C4-2B (cell line): ENCODE measurements around the gene PPP1R36.

Experiments used
- ZFX ChIP-seq: fragments of 450-650 bp; IDR thresholded peaks from 2 replicates; pipeline ENCODE4 v1.6.1; 2017
- TF ChIP-seq, protein P1 (sequence below): fragments of 450-650 bp; conservative IDR thresholded peaks from 2 replicates; pipeline ENCODE4 v1.5.1; 2017; ENCODE audit warnings: mild to moderate bottlenecking

DNA sequence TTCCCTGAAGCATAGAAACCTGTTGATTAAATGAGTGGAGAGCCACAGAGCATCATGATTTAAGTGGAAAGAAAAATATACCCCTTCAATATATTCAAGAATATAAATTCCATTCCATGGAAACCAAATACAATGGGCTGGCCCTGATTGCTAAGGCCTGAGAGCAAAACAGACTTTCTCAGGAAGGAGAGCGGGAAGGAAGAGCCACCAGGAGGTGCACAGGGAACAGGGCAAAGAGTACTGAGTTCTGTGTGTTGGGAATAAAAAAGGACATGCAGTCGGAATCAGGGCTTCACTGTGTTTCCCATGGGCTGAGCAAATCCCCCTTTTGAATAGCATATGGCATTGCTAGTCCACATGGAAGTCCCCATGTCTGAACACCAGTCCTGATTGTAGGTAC, 84.8 kb downstream of the PPP1R36 start:
- TF ChIP-seq, protein P1, sequence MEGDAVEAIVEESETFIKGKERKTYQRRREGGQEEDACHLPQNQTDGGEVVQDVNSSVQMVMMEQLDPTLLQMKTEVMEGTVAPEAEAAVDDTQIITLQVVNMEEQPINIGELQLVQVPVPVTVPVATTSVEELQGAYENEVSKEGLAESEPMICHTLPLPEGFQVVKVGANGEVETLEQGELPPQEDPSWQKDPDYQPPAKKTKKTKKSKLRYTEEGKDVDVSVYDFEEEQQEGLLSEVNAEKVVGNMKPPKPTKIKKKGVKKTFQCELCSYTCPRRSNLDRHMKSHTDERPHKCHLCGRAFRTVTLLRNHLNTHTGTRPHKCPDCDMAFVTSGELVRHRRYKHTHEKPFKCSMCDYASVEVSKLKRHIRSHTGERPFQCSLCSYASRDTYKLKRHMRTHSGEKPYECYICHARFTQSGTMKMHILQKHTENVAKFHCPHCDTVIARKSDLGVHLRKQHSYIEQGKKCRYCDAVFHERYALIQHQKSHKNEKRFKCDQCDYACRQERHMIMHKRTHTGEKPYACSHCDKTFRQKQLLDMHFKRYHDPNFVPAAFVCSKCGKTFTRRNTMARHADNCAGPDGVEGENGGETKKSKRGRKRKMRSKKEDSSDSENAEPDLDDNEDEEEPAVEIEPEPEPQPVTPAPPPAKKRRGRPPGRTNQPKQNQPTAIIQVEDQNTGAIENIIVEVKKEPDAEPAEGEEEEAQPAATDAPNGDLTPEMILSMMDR = no peak
- no peak for TF ChIP-seq ZFX
